ENCODE results near the gene TRIM54.
"Not testable (repeated sequence)": the region's sequence is repeated elsewhere in the genome, so short reads cannot be mapped to it uniquely, and the experiment has no call there.

Gene TRIM54

GRCh38 chr2:27307545-27308358, 25.5 kb downstream of the TRIM54 start:
- H3K27ac ChIP-seq = no peak overlapping the region
- H3K4me3 ChIP-seq = no peak overlapping the region

GRCh38 chr2:27308359-27308881, 26.2 kb downstream of the TRIM54 start, which contains the start of gene UCN:
UCN (minus strand) TSS chr2:27308445; CDS start chr2:27307895, 550 bp downstream.
- H3K4me3 ChIP-seq = no peak within 1 kb of the TSS
- H3K27ac ChIP-seq = no peak within 1 kb of the TSS

- no peak overlapping the region for H3K4me3 ChIP-seq
Measured at GRCh38 chr2:27309651-27310050, 27.4 kb downstream of the TRIM54 start.

GRCh38 chr2:27312152-27312551, 29.9 kb downstream of the TRIM54 start:
- Histone ChIP-seq H3K4me3 (no peak overlapping the region), H3K27ac (no peak overlapping the region)

More at GRCh38 chr2:27309651-27310050, 27.4 kb downstream of the TRIM54 start:
- no peak overlapping the region for H3K27ac ChIP-seq

- H3K27ac ChIP-seq = no peak overlapping the region
Measured at GRCh38 chr2:27313882-27314645, 31.8 kb downstream of the TRIM54 start.

GRCh38 chr2:27314709-27315108, 32.5 kb downstream of the TRIM54 start:
- Histone ChIP-seq H3K4me3 (no peak overlapping the region), H3K27ac (no peak overlapping the region)

More at GRCh38 chr2:27313882-27314645, 31.8 kb downstream of the TRIM54 start:
- H3K4me3 ChIP-seq = no peak overlapping the region

- Histone ChIP-seq H3K27ac (no peak overlapping the region), H3K4me3 (no peak overlapping the region)
Measured at GRCh38 chr2:27315122-27315521, 32.9 kb downstream of the TRIM54 start.

GRCh38 chr2:27316655-27317412, 34.6 kb downstream of the TRIM54 start:
- no peak overlapping the region for H3K4me3 ChIP-seq

GRCh38 chr2:27319839-27320238, 37.6 kb downstream of the TRIM54 start:
- not testable (repeated sequence) for H3K27ac ChIP-seq, H3K4me3 ChIP-seq

More at GRCh38 chr2:27316655-27317412, 34.6 kb downstream of the TRIM54 start:
- no peak overlapping the region for H3K27ac ChIP-seq

- Histone ChIP-seq H3K4me3 (no peak overlapping the region), H3K27ac (peak overlapping the region in 2 of 21 experiments; percentile 21 to 60)
Measured at GRCh38 chr2:27320958-27321543, 38.8 kb downstream of the TRIM54 start.

GRCh38 chr2:27322301-27322765, 40.1 kb downstream of the TRIM54 start:
- H3K27ac ChIP-seq = peak overlapping the region; percentile 59 to 98 (median 94)

GRCh38 chr2:27322766-27323595, 40.8 kb downstream of the TRIM54 start, which contains the start of gene MPV17:
MPV17 (minus strand) TSS chr2:27323097; CDS start chr2:27322517, 580 bp downstream.
- H3K4me3 ChIP-seq = peak within 1 kb of the TSS; percentile 56 to 85 (median 69)
- peak within 1 kb of the TSS; percentile 71 to 98 (median 94) for H3K27ac ChIP-seq

More at GRCh38 chr2:27322301-27322765, 40.1 kb downstream of the TRIM54 start:
- peak overlapping the region; percentile 56 to 85 (median 69) for H3K4me3 ChIP-seq

- Histone ChIP-seq H3K27ac (peak overlapping the region in 20 of 21 experiments; percentile 71 to 98 (median 94)), H3K4me3 (peak overlapping the region; percentile 56 to 85 (median 69))
Measured at GRCh38 chr2:27323596-27324285, 41.5 kb downstream of the TRIM54 start.

GRCh38 chr2:27324720-27325119, 42.5 kb downstream of the TRIM54 start:
- no peak overlapping the region for H3K4me3 ChIP-seq
- H3K27ac ChIP-seq = no peak overlapping the region

GRCh38 chr2:27335311-27335710, 53.1 kb downstream of the TRIM54 start:
- Histone ChIP-seq H3K27ac (no peak overlapping the region), H3K4me3 (no peak overlapping the region)

GRCh38 chr2:27336173-27336572, 53.9 kb downstream of the TRIM54 start:
- no peak overlapping the region for H3K27ac ChIP-seq
- H3K4me3 ChIP-seq = no peak overlapping the region

GRCh38 chr2:27347641-27348040, 65.4 kb downstream of the TRIM54 start:
- Histone ChIP-seq H3K27ac (no peak overlapping the region), H3K4me3 (no peak overlapping the region)

All from skin epidermis (tissue), 12 donors.